Caco-2 (cell line): ENCODE results near the gene STRIP1. TPM values are rescaled to one million over a fixed set of nuclear protein-coding genes. Genes with fewer than 3 reads are reported as not detected.

Experiments used
- BruUV-seq: library from RNA; stranded (reverse); fragments of 400-500 nt; replicated peaks from 2 replicates; lab custom pipeline; 2021; lab: Mats Ljungman, UMichigan
- CTCF ChIA-PET: fragments of 300-600 bp; sonication (Branson Sonifier 250); formaldehyde crosslinking; loops from one replicate; lab custom pipeline; 2022; ENCODE audit warnings: antibody characterized with exemption; lab: Charles Lee
- POLR2A ChIA-PET: fragments of 300-600 bp; sonication (Branson Sonifier 250); formaldehyde crosslinking; loops from one replicate; lab custom pipeline; 2022; ENCODE audit warnings: antibody characterized with exemption; lab: Charles Lee
- DNase-seq, 2 experiments: peaks; one replicate each; pipeline versions ENCODE4 v3.0.0 to v3.0.0-alpha.2; 2020 to 2022
- H3K27me3 ChIP-seq: replicated peaks from 2 replicates; pipeline ENCODE4 v1.6.0; 2011; ENCODE audit warnings: low read length; ENCODE audit not compliant: control insufficient read depth, insufficient read depth
- H3K36me3 ChIP-seq: 2 replicates; pipeline ENCODE4 v1.5.1; 2011; ENCODE audit warnings: low read length; ENCODE audit not compliant: control insufficient read depth, insufficient read depth
- H3K4me1 ChIP-seq: fragments of 250-450 bp; sonication (Bioruptor Pico); 2 replicates; pipeline ENCODE4 v1.5.1; 2020; ENCODE audit warnings: mild to moderate bottlenecking
- H3K4me3 ChIP-seq: 2 replicates; pipeline ENCODE4 v1.5.1; 2011; ENCODE audit warnings: low read depth, mild to moderate bottlenecking, control low read depth, low read length
- H3K9me3 ChIP-seq: fragments of 250-450 bp; sonication (Bioruptor Pico); 2 replicates; pipeline ENCODE4 v1.5.1; 2020; ENCODE audit warnings: mild to moderate bottlenecking, moderate library complexity
- H3K27ac Mint-ChIP-seq: one replicate; pipeline ENCODE4 v1.8.0; 2022; ENCODE audit warnings: mixed read lengths; ENCODE audit not compliant: unreplicated experiment
- H3K27me3 Mint-ChIP-seq: one replicate; pipeline ENCODE4 v1.8.0; 2022; ENCODE audit warnings: mixed read lengths; ENCODE audit not compliant: insufficient read depth, unreplicated experiment
- H3K36me3 Mint-ChIP-seq: one replicate; pipeline ENCODE4 v1.8.0; 2022; ENCODE audit warnings: mild to moderate bottlenecking, mixed read lengths; ENCODE audit not compliant: insufficient read depth, unreplicated experiment
- H3K4me1 Mint-ChIP-seq: one replicate; pipeline ENCODE4 v1.8.0; 2022; ENCODE audit warnings: low read depth, mixed read lengths; ENCODE audit not compliant: unreplicated experiment
- H3K4me3 Mint-ChIP-seq: one replicate; pipeline ENCODE4 v1.8.0; 2022; ENCODE audit warnings: mild to moderate bottlenecking, moderate library complexity, mixed read lengths; ENCODE audit not compliant: unreplicated experiment
- H3K9me3 Mint-ChIP-seq: one replicate; pipeline ENCODE4 v1.8.0; 2022; ENCODE audit warnings: mixed read lengths; ENCODE audit not compliant: unreplicated experiment
- intact Hi-C: fragments of 100-400 bp; cut with micrococcal nuclease; formaldehyde crosslinking; loops from one replicate; pipeline ENCODE4 v1.10.0; 2022; ENCODE audit not compliant: unreplicated experiment
- total RNA-seq: library from RNA; stranded (reverse); gene quantifications from 2 replicates; pipeline ENCODE4 v1.2.3, GENCODE V29; 2022
- TF ChIP-seq, protein P1 (sequence below), 2 experiments: fragments of 200-600 bp in 1 of 2; IDR thresholded peaks; 1 replicate in 1 of 2; 2 replicates in 1 of 2; pipeline versions ENCODE4 v1.5.1 to v1.8.0; 2011 to 2022; ENCODE audit warnings: antibody characterized with exemption in 1 of 2, control low read depth in 1 of 2, inconsistent platforms in 1 of 2, low read depth in 1 of 2, low read length in 1 of 2, mild to moderate bottlenecking in 1 of 2, moderate library complexity in 1 of 2; ENCODE audit not compliant: insufficient read depth in 1 of 2, severe bottlenecking in 1 of 2, unreplicated experiment in 1 of 2

STRIP1 gene
- total RNA-seq, 1 experiment from 2014 or later, result 36.1 TPM

DNA sequence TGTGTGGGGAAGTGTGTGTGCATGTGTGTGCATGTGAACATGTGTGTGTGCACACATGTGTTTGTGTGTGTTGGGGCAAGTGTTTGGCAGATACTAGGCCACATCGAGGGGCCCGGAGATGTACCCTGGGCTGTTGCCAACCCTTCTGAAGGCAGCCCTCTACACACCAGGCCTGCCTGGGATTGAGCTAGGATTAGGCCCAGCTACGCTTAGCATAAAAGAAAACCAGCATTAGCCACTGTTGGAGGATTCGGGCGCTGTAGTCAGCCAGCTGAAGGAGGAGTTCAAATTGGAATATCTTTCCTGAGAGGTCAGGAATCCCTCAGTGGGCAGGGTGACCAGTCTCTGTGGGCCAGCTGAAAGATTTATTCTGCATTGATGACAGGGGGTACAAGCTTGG, 46.6 kb downstream of the STRIP1 start:
- H3K36me3 Mint-ChIP-seq, result no peaks in the 10 kb centered on the region
- BruUV-seq, result no TSS peak
- TF ChIP-seq, protein P1, sequence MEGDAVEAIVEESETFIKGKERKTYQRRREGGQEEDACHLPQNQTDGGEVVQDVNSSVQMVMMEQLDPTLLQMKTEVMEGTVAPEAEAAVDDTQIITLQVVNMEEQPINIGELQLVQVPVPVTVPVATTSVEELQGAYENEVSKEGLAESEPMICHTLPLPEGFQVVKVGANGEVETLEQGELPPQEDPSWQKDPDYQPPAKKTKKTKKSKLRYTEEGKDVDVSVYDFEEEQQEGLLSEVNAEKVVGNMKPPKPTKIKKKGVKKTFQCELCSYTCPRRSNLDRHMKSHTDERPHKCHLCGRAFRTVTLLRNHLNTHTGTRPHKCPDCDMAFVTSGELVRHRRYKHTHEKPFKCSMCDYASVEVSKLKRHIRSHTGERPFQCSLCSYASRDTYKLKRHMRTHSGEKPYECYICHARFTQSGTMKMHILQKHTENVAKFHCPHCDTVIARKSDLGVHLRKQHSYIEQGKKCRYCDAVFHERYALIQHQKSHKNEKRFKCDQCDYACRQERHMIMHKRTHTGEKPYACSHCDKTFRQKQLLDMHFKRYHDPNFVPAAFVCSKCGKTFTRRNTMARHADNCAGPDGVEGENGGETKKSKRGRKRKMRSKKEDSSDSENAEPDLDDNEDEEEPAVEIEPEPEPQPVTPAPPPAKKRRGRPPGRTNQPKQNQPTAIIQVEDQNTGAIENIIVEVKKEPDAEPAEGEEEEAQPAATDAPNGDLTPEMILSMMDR (IDR thresholded peaks at IDR 0.05; ENCODE audit: insufficient read depth in 1 of 2, low read depth in 1 of 2, low read length in 1 of 2, severe bottlenecking in 1 of 2, unreplicated experiment in 1 of 2), result no peak
- H3K27ac Mint-ChIP-seq, result no peak overlapping the region
- no peaks in the 10 kb centered on the region for H3K4me1 Mint-ChIP-seq
- no peak for DNase-seq
- H3K9me3 Mint-ChIP-seq, result no peaks in the 10 kb centered on the region
- peaks cover 3% of the 10 kb centered on the region for H3K27me3 Mint-ChIP-seq
- H3K36me3 ChIP-seq, result no peaks in the 10 kb centered on the region
- intact Hi-C loops, result no loop called here
- POLR2A ChIA-PET, result no interaction called here
- H3K27me3 ChIP-seq, result no peaks in the 10 kb centered on the region
- no peak overlapping the region for H3K4me3 Mint-ChIP-seq
- no peaks in the 10 kb centered on the region for H3K4me1 ChIP-seq
- no peak overlapping the region for H3K4me3 ChIP-seq
- H3K9me3 ChIP-seq, result no peaks in the 10 kb centered on the region
- CTCF ChIA-PET, result interaction anchor here (0.6 kb wide), 1 partner anchor 46 kb away, joined by 3 read pairs; no protein-coding TSS in a partner anchor

- Histone ChIP-seq H3K9me3 (no peaks in the 10 kb centered on the region), H3K4me1 (no peaks in the 10 kb centered on the region), H3K36me3 (no peaks in the 10 kb centered on the region), H3K27me3 (no peaks in the 10 kb centered on the region), H3K4me3 (no peak overlapping the region)
- ChIA-PET POLR2A (no interaction called here), CTCF (no interaction called here)
- H3K27ac Mint-ChIP-seq, result no peak overlapping the region
- TF ChIP-seq, protein P1 (IDR thresholded peaks at IDR 0.05; ENCODE audit: insufficient read depth in 1 of 2, low read depth in 1 of 2, low read length in 1 of 2, severe bottlenecking in 1 of 2, unreplicated experiment in 1 of 2), result no peak
- intact Hi-C loops, result no loop called here
- H3K36me3 Mint-ChIP-seq, result no peaks in the 10 kb centered on the region
- no TSS peak for BruUV-seq
- H3K4me1 Mint-ChIP-seq, result no peaks in the 10 kb centered on the region
- no peak for DNase-seq
- H3K4me3 Mint-ChIP-seq, result no peak overlapping the region
- peaks cover 9% of the 10 kb centered on the region for H3K27me3 Mint-ChIP-seq
- no peaks in the 10 kb centered on the region for H3K9me3 Mint-ChIP-seq
Measured at GRCh38 chr1:110082477-110082876, 48.1 kb downstream of the STRIP1 start.

- H3K4me1 ChIP-seq, result no peaks in the 10 kb centered on the region
- H3K9me3 ChIP-seq, result no peaks in the 10 kb centered on the region
- Mint-ChIP-seq H3K4me3 (peak overlapping the region; percentile 63), H3K9me3 (no peaks in the 10 kb centered on the region), H3K27me3 (peaks cover 9% of the 10 kb centered on the region), H3K36me3 (no peaks in the 10 kb centered on the region), H3K4me1 (no peaks in the 10 kb centered on the region), H3K27ac (no peak overlapping the region)
- no peaks in the 10 kb centered on the region for H3K27me3 ChIP-seq
- H3K36me3 ChIP-seq, result no peaks in the 10 kb centered on the region
- TF ChIP-seq, protein P1 (IDR thresholded peaks at IDR 0.05; ENCODE audit: insufficient read depth in 1 of 2, low read depth in 1 of 2, low read length in 1 of 2, severe bottlenecking in 1 of 2, unreplicated experiment in 1 of 2), result no peak
- intact Hi-C loops, result no loop called here
- no peak for DNase-seq
- no peak overlapping the region for H3K4me3 ChIP-seq
- POLR2A ChIA-PET, result no interaction called here
- CTCF ChIA-PET, result no interaction called here
- BruUV-seq, result no TSS peak
Measured at GRCh38 chr1:110083061-110083865, 48.8 kb downstream of the STRIP1 start.
